SK-N-SH treated with all-trans-retinoic acid at 6 μM for 48 hours (cell line): Measurements from ENCODE around the gene GNB2.
"Not testable (repeated sequence)": the region's sequence is repeated elsewhere in the genome, so short reads cannot be mapped to it uniquely, and the experiment has no call there.

Experiments used
- ATAC-seq: fragments of 200-7000 bp; cut with Tn5 transposase; 3 replicates; pipeline ENCODE4 v1.9.1; 2020; ENCODE audit warnings: mild to moderate bottlenecking, moderate library complexity
- ARNTL ChIP-seq: fragments of 450-650 bp; formaldehyde crosslinking; IDR thresholded peaks from 2 replicates; pipeline ENCODE4 v1.5.0; 2020; ENCODE audit warnings: low read depth, mild to moderate bottlenecking, moderate library complexity, borderline replicate concordance
- BACH2 ChIP-seq: fragments of 250-450 bp; sonication (Bioruptor Pico); IDR thresholded peaks from 2 replicates; pipeline ENCODE4 v1.9.0; 2021; ENCODE audit warnings: mild to moderate bottlenecking, borderline replicate concordance
- CREB5 ChIP-seq: fragments of 250-450 bp; sonication (Bioruptor Pico); IDR thresholded peaks from 2 replicates; pipeline ENCODE4 v1.5.1; 2020; ENCODE audit warnings: low read depth, mild to moderate bottlenecking, moderate library complexity
- CSDC2 ChIP-seq: fragments of 250-450 bp; sonication (Bioruptor Pico); IDR thresholded peaks from 2 replicates; pipeline ENCODE4 v1.5.0; 2020; ENCODE audit warnings: mild to moderate bottlenecking, moderate library complexity
- CSRNP3 ChIP-seq: fragments of 250-450 bp; sonication (Bioruptor Pico); IDR thresholded peaks from 2 replicates; pipeline ENCODE4 v1.5.1; 2021; ENCODE audit warnings: mild to moderate bottlenecking, moderate library complexity
- ESRRG ChIP-seq: fragments of 250-450 bp; sonication (Bioruptor Pico); IDR thresholded peaks from 2 replicates; pipeline ENCODE4 v1.6.1; 2021; ENCODE audit warnings: mild to moderate bottlenecking
- GLIS3 ChIP-seq: fragments of 250-450 bp; sonication (Bioruptor Pico); IDR thresholded peaks from 2 replicates; pipeline ENCODE4 v1.5.0; 2020; ENCODE audit warnings: mild to moderate bottlenecking, moderate library complexity
- ISL1 ChIP-seq: fragments of 250-450 bp; sonication (Bioruptor Pico); IDR thresholded peaks from 2 replicates; pipeline ENCODE4 v2.1.2; 2022; ENCODE audit warnings: mild to moderate bottlenecking, moderate library complexity
- OSR1 ChIP-seq: fragments of 250-450 bp; sonication (Bioruptor Pico); IDR thresholded peaks from 2 replicates; pipeline ENCODE4 v1.8.0; 2022; ENCODE audit warnings: moderate library complexity, mild to moderate bottlenecking, inconsistent platforms
- PATZ1 ChIP-seq: fragments of 250-450 bp; sonication (Bioruptor Pico); IDR thresholded peaks from 2 replicates; pipeline ENCODE4 v1.8.0; 2020; ENCODE audit warnings: mild to moderate bottlenecking, moderate library complexity, borderline replicate concordance
- POU6F1 ChIP-seq: fragments of 250-450 bp; sonication (Bioruptor Pico); IDR thresholded peaks from 2 replicates; pipeline ENCODE4 v1.8.0; 2021; ENCODE audit warnings: low read depth, mild to moderate bottlenecking, moderate library complexity, borderline replicate concordance
- PPARA ChIP-seq: fragments of 250-450 bp; sonication (Bioruptor Pico); IDR thresholded peaks from 2 replicates; pipeline ENCODE4 v1.5.0; 2020; ENCODE audit warnings: mild to moderate bottlenecking, borderline replicate concordance
- RARB ChIP-seq: fragments of 250-450 bp; sonication (Bioruptor Pico); IDR thresholded peaks from 2 replicates; pipeline ENCODE4 v1.8.0; 2021; ENCODE audit warnings: mild to moderate bottlenecking, moderate library complexity
- SNAI2 ChIP-seq: fragments of 250-450 bp; sonication (Bioruptor Pico); IDR thresholded peaks from 2 replicates; pipeline ENCODE4 v1.5.0; 2020; ENCODE audit warnings: mild to moderate bottlenecking, moderate library complexity
- TCF4 ChIP-seq: fragments of 250-450 bp; sonication (Bioruptor Pico); IDR thresholded peaks from 2 replicates; pipeline ENCODE4 v1.8.0; 2021; ENCODE audit warnings: mild to moderate bottlenecking, moderate library complexity, borderline replicate concordance
- TOX ChIP-seq: fragments of 250-450 bp; sonication (Bioruptor Pico); IDR thresholded peaks from 2 replicates; pipeline ENCODE4 v1.8.0; 2021; ENCODE audit warnings: mild to moderate bottlenecking, moderate library complexity, borderline replicate concordance
- TSHZ2 ChIP-seq: fragments of 250-450 bp; sonication (Bioruptor Pico); IDR thresholded peaks from 2 replicates; pipeline ENCODE4 v1.5.0; 2020; ENCODE audit warnings: mild to moderate bottlenecking, moderate library complexity
- ZC3H10 ChIP-seq: fragments of 250-450 bp; sonication (Bioruptor Pico); IDR thresholded peaks from 2 replicates; pipeline ENCODE4 v1.5.1; 2021; ENCODE audit warnings: mild to moderate bottlenecking, moderate library complexity
- ZFP3 ChIP-seq: fragments of 250-450 bp; sonication (Bioruptor Pico); IDR thresholded peaks from 2 replicates; pipeline ENCODE4 v1.5.0; 2020; ENCODE audit warnings: mild to moderate bottlenecking, moderate library complexity
- ZFP30 ChIP-seq: fragments of 450-650 bp; formaldehyde crosslinking; IDR thresholded peaks from 2 replicates; pipeline ENCODE4 v1.5.0; 2022; ENCODE audit warnings: mild to moderate bottlenecking, moderate library complexity
- ZNF70 ChIP-seq: fragments of 450-650 bp; formaldehyde crosslinking; IDR thresholded peaks from 2 replicates; pipeline ENCODE4 v1.5.0; 2020; ENCODE audit warnings: mild to moderate bottlenecking, moderate library complexity
- ZNF8 ChIP-seq: fragments of 450-650 bp; formaldehyde crosslinking; IDR thresholded peaks from 2 replicates; pipeline ENCODE4 v1.5.0; 2020; ENCODE audit warnings: mild to moderate bottlenecking, moderate library complexity

Gene GNB2

GRCh38 chr7:100723732-100724275, 50.3 kb downstream of the GNB2 start:
- TF ChIP-seq CSRNP3 (CRISPR knock-in tag) (no peak), ISL1 (CRISPR knock-in tag) (no peak), BACH2 (CRISPR knock-in tag) (no peak), TOX (no peak), POU6F1 (no peak), ZFP3 (no peak), GLIS3 (CRISPR knock-in tag) (no peak), ESRRG (CRISPR knock-in tag) (no peak), CSDC2 (CRISPR knock-in tag) (no peak), SNAI2 (CRISPR knock-in tag) (no peak), ZC3H10 (CRISPR knock-in tag) (no peak), ZNF8 (no peak), TSHZ2 (CRISPR knock-in tag) (no peak), CREB5 (CRISPR knock-in tag) (no peak), TCF4 (CRISPR knock-in tag) (no peak), RARB (CRISPR knock-in tag) (no peak), ARNTL (no peak)
- no peak for ATAC-seq

GRCh38 chr7:100724364-100724763, 50.8 kb downstream of the GNB2 start:
- ATAC-seq: not testable (repeated sequence)

GRCh38 chr7:100726996-100727761, 53.6 kb downstream of the GNB2 start:
- no peak for ATAC-seq
- TF ChIP-seq TSHZ2 (CRISPR knock-in tag): no peak
- TF ChIP-seq PPARA (CRISPR knock-in tag): no peak
- TF ChIP-seq ZNF8: no peak
- no peak for TF ChIP-seq ZNF70 (CRISPR knock-in tag)
- TF ChIP-seq ISL1 (CRISPR knock-in tag): no peak
- no peak for TF ChIP-seq ZFP30 (CRISPR knock-in tag)
- no peak for TF ChIP-seq ARNTL
- TF ChIP-seq OSR1: no peak
- TF ChIP-seq ESRRG (CRISPR knock-in tag): no peak
- no peak for TF ChIP-seq PATZ1 (CRISPR knock-in tag)
- no peak for TF ChIP-seq CSRNP3 (CRISPR knock-in tag)
- TF ChIP-seq RARB (CRISPR knock-in tag): no peak
